ENCODE measurements around the gene PRTN3.

DNA sequence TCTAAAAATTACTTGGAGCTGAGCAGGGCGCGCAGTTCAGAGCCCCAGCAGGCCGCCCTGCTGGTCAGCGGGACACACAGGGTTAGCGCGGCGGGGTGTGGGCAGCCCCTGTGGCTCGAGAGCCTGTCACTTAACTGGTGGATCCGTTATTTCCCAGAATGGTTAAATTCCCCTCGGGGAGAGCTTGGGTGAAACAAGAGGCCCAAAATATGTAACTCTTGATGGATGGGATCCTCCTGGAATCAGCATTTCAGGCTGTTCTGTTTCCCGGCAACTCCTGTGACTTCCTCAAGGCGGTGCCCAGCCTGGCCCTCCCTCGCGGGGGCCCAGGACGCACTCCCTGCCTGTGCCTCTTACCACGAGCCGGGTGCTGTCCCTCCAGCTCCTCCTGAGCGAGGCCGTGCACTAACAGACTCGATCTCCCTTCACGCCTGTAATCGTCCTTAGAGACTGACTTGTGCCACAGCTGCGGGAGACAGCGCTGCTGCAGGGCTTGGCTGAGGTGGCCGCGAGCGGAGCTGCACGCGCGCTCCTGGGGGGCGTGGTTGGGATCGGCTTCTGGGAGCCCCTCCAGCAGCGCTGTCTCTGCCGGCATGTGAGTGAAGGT is 33.9 kb upstream of the PRTN3 start:
- TF ChIP-seq POLR2A (IDR thresholded peaks at IDR 0.05; ENCODE audit: low read depth, low read length) (no peak), RAD21 (IDR thresholded peaks at IDR 0.05; ENCODE audit: low read length) (no peak), CEBPB (IDR thresholded peaks at IDR 0.05; ENCODE audit: low read depth, low read length) (no peak), MAFK (IDR thresholded peaks at IDR 0.05; ENCODE audit: low read depth, low read length) (no peak), SMC3 (IDR thresholded peaks at IDR 0.05; ENCODE audit: low read depth, low read length) (no peak)
- TF ChIP-seq, protein P1, sequence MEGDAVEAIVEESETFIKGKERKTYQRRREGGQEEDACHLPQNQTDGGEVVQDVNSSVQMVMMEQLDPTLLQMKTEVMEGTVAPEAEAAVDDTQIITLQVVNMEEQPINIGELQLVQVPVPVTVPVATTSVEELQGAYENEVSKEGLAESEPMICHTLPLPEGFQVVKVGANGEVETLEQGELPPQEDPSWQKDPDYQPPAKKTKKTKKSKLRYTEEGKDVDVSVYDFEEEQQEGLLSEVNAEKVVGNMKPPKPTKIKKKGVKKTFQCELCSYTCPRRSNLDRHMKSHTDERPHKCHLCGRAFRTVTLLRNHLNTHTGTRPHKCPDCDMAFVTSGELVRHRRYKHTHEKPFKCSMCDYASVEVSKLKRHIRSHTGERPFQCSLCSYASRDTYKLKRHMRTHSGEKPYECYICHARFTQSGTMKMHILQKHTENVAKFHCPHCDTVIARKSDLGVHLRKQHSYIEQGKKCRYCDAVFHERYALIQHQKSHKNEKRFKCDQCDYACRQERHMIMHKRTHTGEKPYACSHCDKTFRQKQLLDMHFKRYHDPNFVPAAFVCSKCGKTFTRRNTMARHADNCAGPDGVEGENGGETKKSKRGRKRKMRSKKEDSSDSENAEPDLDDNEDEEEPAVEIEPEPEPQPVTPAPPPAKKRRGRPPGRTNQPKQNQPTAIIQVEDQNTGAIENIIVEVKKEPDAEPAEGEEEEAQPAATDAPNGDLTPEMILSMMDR (conservative IDR thresholded peaks at IDR 0.05; ENCODE audit: low read depth, low read length), result no peak
